Neural crest cell (in vitro differentiated cells): ENCODE measurements around the gene PFKFB2. TPM values are rescaled to one million over a fixed set of nuclear protein-coding genes. Genes with fewer than 3 reads are reported as not detected.

Experiments
- DNase-seq: peaks from one replicate; pipeline ENCODE4 v3.0.0; 2021; ENCODE audit warnings: low read depth, mixed read lengths, low spot score
- H3K27ac Mint-ChIP-seq: one replicate; pipeline ENCODE4 v1.8.0; 2021; ENCODE audit warnings: mild to moderate bottlenecking, mixed read lengths; ENCODE audit not compliant: unreplicated experiment
- H3K27me3 Mint-ChIP-seq: 2 replicates; pipeline ENCODE4 v1.8.0; 2021; ENCODE audit warnings: low read depth, mild to moderate bottlenecking, mixed read lengths
- H3K36me3 Mint-ChIP-seq: 2 replicates; pipeline ENCODE4 v1.8.0; 2021; ENCODE audit warnings: low read depth, mild to moderate bottlenecking, mixed read lengths
- H3K4me1 Mint-ChIP-seq: 2 replicates; pipeline ENCODE4 v1.8.0; 2021; ENCODE audit warnings: mixed read lengths
- H3K4me3 Mint-ChIP-seq: one replicate; pipeline ENCODE4 v1.8.0; 2021; ENCODE audit warnings: mild to moderate bottlenecking, mixed read lengths
- H3K9me3 Mint-ChIP-seq: 2 replicates; pipeline ENCODE4 v1.8.0; 2021; ENCODE audit warnings: mixed read lengths
- CTCF ChIP-seq: fragments of 200-600 bp; sonication (generic); conservative IDR thresholded peaks from 2 replicates; pipeline ENCODE4 v1.5.0; 2021; ENCODE audit warnings: antibody characterized with exemption, mild to moderate bottlenecking
- total RNA-seq: library from RNA; stranded (reverse); gene quantifications from 2 replicates; pipeline ENCODE4 v1.2.1, GENCODE V29; 2021

The PFKFB2 gene
- total RNA-seq, 1 donor from 2014 or later = 8.6 TPM

- H3K4me1 Mint-ChIP-seq = peaks cover 20% of the 10 kb centered on the region
Measured at GRCh38 chr1:207032528-207033017, 20.5 kb upstream of the PFKFB2 start, which contains the start of gene C1orf116. Gene C1orf116 (minus strand): TSS chr1:207032756. CDS start chr1:207027598, 5,158 bp downstream.

DNA sequence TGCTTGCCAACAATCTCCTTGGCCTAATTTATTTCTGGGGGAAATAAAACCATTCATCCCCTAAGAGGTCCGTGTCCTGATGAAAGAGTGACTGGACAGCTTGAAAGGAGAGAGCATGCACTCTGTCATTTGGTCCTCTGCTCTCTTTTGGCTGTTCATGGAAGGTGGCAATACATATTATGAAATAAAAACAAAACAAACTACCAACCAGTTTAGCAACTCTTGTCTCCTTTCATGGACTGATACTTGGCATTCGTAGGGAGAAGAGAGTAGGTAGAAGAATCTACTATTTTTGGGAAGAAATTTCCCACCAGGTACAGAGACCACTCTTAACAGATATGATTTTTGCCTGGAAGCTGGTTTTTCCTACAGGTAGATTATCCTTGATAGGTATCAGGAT, 19.8 kb upstream of the PFKFB2 start:
- no peak overlapping the region for H3K4me3 Mint-ChIP-seq

More at GRCh38 chr1:207032528-207033017, 20.5 kb upstream of the PFKFB2 start, which contains the start of gene C1orf116:
- peaks cover 2% of the 10 kb centered on the region for H3K9me3 Mint-ChIP-seq
- H3K27me3 Mint-ChIP-seq = peaks cover 26% of the 10 kb centered on the region
- DNase-seq = no peak
- TF ChIP-seq CTCF = no peak
- no peak within 1 kb of the TSS for H3K27ac Mint-ChIP-seq
- no peaks in the 10 kb centered on the region for H3K36me3 Mint-ChIP-seq
- no peak within 1 kb of the TSS for H3K4me3 Mint-ChIP-seq

GRCh38 chr1:207034208-207034607, 18.9 kb upstream of the PFKFB2 start:
- H3K9me3 Mint-ChIP-seq = peaks cover 2% of the 10 kb centered on the region
- TF ChIP-seq CTCF = no peak
- peaks cover 23% of the 10 kb centered on the region for H3K27me3 Mint-ChIP-seq
- no peak overlapping the region for H3K27ac Mint-ChIP-seq
- H3K4me1 Mint-ChIP-seq = peaks cover 20% of the 10 kb centered on the region
- H3K4me3 Mint-ChIP-seq = no peak overlapping the region
- no peaks in the 10 kb centered on the region for H3K36me3 Mint-ChIP-seq
- no peak for DNase-seq

More for the DNA sequence above, 19.8 kb upstream of the PFKFB2 start:
- Mint-ChIP-seq H3K27ac (no peak overlapping the region), H3K9me3 (peaks cover 2% of the 10 kb centered on the region), H3K4me1 (peaks cover 20% of the 10 kb centered on the region), H3K36me3 (no peaks in the 10 kb centered on the region), H3K27me3 (peaks cover 26% of the 10 kb centered on the region)
- no peak for TF ChIP-seq CTCF
- no peak for DNase-seq

DNA sequence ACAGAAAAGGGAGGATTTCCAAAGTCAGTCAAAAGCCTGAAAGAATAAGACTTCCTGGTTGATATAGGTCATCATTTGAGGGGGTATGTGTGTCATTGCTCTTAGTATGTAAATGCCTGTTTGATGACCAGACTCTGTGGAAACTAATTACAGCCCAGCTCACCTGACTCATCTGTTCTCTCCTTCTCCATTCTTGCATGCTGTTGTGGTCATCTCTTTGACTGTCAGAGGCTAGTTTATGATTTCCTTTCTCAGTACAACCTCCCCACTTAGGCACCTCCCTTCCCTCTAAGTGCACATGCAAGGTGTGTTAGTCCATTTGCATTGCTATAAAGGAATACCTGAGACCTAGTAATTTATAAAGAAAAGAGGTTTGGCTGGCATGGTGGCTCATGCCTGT, 18.1 kb upstream of the PFKFB2 start:
- H3K9me3 Mint-ChIP-seq = peaks cover 2% of the 10 kb centered on the region
- peaks cover 21% of the 10 kb centered on the region for H3K4me1 Mint-ChIP-seq
- peaks cover 22% of the 10 kb centered on the region for H3K27me3 Mint-ChIP-seq
- TF ChIP-seq CTCF = no peak
- no peak overlapping the region for H3K4me3 Mint-ChIP-seq
- no peak overlapping the region for H3K27ac Mint-ChIP-seq
- no peaks in the 10 kb centered on the region for H3K36me3 Mint-ChIP-seq
- no peak for DNase-seq

DNA sequence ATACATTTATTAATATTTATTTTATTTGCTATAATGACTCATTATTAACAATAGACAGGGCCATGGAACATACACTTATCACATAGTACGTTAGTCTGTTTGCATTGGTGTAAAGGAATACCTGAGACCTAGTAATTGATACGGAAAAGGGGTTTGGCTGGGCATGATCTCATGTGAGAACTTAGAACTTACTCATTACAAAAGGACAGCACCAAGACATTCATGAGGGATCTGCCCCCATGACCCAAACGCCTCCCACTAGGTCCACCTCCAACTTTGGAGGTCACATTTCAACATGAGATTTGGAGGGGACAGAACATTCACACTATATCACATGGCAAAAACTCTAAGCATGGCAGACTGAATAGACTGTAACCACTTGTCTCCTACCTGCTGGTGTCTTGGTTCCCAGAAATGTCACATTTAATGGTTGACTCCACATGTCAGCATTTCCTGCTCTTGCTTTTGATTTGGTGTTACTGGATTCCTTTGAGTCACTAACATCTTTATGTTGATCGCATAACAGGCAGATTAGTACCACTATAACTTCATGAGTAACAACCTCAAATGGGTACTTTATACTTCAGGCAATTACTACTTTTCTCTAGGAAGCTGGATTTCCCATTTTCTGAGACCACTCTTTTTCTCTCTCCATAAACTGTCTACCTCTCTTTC, 17.1 kb upstream of the PFKFB2 start:
- no peak for TF ChIP-seq CTCF
- H3K9me3 Mint-ChIP-seq = peaks cover 2% of the 10 kb centered on the region
- no peak overlapping the region for H3K4me3 Mint-ChIP-seq
- no peak overlapping the region for H3K27ac Mint-ChIP-seq
- DNase-seq = no peak
- peaks cover 13% of the 10 kb centered on the region for H3K27me3 Mint-ChIP-seq
- no peaks in the 10 kb centered on the region for H3K36me3 Mint-ChIP-seq
- peaks cover 26% of the 10 kb centered on the region for H3K4me1 Mint-ChIP-seq
